GM18520 (cell line): Measurements from ENCODE around the gene RPL35A.

Source experiments
- ATAC-seq: cut with Tn5 transposase; IDR thresholded peaks from one replicate; pipeline ENCODE4 v1.9.1; 2021; ENCODE audit not compliant: unreplicated experiment

Gene RPL35A

GRCh38 chr3:197994736-197995135 is 44.7 kb downstream of the RPL35A start:
- no peak for ATAC-seq

GRCh38 chr3:197996855-197997254 is 46.9 kb downstream of the RPL35A start:
- ATAC-seq: no peak

GRCh38 chr3:197997936-197998335 is 47.9 kb downstream of the RPL35A start:
- no peak for ATAC-seq
